NCI-H2196 (cell line): Measurements from ENCODE around the gene RPUSD1.
"Not testable (repeated sequence)": the region's sequence is repeated elsewhere in the genome, so short reads cannot be mapped to it uniquely, and the experiment has no call there.

ENCODE experiments used
- DNase-seq: peaks from one replicate; lab custom pipeline; 2025; ENCODE audit not compliant: unreplicated experiment; lab: John Stamatoyannopoulos, UW

Gene RPUSD1

DNA sequence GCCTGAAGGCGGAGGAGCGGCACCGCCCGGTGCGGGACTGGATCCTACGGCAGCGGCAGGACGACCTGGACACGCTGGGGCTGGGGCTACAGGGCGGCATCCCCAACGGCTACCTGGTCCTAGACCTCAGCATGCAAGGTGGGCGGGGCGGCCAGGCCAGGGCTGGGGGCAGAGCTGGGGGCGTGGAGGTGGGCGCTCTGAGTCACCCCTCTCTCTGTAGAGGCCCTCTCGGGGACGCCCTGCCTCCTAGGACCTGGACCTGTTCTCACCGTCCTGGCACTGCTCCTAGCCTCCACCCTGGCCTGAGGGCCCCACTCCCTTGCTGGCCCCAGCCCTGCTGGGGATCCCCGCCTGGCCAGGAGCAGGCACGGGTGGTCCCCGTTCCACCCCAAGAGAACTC is 19.8 kb downstream of the RPUSD1 start:
- DNase-seq, result no peak

DNA sequence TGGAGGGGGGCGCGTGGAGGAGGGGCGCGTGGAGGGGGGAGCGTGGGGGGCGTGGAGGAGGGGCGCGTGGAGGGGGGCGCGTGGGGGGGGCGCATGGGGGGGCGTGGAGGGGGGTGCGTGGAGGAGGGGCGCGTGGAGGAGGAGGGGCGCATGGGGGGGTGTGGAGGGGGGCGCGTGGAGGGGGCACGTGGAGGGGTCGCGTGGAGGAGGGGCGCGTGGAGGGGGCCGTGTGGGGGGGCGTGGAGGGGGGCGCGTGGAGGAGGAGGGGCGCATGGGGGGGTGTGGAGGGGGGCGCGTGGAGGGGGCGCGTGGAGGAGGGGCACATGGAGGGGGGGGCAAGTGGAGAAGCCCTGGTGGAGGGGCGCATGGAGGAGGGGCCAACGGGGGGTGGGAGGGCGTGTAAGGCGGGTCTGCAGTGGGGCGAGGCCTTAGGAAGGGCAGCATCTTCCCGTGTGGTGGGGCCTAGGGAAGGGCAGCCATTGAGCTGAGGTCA is 20.4 kb downstream of the RPUSD1 start:
- DNase-seq, result no peak

DNA sequence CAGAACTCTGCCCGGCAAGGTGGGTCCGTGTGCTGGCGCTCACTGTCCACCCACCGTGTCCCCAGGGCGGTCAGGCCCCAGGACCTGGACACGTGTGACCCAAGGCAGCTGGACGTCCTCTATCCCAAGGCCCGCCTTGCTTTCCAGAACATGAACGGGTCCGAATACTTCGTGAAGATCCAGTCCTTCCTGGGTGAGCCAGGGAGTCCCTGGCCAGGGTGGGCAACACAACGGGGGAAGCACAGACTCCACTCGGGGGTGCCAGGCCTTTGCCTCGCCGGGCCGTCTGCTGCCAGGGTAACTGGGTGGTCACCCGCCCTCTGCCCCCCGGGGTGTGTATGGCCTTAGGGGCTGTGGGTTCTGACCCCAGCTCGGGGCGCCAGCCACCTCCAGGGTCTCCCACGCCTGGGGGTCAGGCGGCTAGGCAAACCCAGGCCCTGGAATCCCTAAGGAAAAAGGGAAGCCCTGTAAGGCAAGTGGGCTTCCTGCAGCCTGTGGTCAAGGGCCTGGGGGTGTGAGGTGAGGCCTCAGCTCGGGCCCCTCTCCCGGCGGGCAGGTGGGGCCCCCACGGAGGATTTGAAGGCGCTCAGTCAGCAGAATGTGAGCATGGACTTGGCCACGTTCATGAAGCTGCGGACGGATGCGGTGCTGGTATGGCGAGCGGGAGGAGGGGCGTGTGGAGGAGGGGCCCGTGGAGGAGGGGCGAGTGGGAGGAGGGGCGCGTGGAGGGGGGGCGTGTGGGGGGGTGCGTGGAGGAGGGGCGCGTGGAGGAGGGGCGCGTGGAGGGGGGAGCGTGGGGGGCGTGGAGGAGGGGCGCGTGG is 21.2 kb downstream of the RPUSD1 start:
- DNase-seq, result no peak

DNA sequence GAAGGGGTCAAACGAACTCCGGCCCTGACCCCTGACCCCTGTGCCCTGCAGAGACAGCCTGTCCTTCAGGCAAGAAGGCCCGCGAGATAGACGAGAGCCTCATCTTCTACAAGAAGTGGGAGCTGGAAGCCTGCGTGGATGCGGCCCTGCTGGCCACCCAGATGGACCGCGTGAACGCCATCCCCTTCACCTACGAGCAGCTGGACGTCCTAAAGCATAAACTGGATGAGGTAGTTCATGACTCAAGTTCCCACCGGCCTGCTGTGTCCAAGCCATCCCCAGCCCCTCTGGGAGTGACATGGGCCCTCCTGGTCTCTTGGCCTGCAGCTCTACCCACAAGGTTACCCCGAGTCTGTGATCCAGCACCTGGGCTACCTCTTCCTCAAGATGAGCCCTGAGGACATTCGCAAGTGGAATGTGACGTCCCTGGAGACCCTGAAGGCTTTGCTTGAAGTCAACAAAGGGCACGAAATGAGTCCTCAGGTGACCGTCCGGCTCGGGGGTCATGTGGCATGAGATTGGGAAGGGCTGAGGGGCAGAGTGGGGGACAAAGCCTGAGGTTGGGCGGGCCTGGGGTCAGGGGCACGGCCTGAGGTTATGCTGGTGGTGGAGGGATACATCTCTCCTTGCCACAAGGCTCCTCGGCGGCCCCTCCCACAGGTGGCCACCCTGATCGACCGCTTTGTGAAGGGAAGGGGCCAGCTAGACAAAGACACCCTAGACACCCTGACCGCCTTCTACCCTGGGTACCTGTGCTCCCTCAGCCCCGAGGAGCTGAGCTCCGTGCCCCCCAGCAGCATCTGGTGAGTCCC is 22.0 kb downstream of the RPUSD1 start:
- no peak for DNase-seq

DNA sequence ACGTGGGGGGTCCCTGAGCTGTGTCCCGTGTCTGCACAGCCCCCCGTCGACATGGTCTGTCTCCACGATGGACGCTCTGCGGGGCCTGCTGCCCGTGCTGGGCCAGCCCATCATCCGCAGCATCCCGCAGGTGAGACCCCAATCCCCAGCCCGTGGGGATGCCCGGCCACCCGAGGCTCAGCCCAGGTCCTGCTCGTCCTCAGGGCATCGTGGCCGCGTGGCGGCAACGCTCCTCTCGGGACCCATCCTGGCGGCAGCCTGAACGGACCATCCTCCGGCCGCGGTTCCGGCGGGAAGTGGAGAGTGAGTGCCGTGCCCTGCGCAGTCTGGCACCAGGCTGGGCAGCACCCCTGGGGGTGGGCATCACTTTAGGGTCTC is 22.7 kb downstream of the RPUSD1 start:
- DNase-seq, result no peak

DNA sequence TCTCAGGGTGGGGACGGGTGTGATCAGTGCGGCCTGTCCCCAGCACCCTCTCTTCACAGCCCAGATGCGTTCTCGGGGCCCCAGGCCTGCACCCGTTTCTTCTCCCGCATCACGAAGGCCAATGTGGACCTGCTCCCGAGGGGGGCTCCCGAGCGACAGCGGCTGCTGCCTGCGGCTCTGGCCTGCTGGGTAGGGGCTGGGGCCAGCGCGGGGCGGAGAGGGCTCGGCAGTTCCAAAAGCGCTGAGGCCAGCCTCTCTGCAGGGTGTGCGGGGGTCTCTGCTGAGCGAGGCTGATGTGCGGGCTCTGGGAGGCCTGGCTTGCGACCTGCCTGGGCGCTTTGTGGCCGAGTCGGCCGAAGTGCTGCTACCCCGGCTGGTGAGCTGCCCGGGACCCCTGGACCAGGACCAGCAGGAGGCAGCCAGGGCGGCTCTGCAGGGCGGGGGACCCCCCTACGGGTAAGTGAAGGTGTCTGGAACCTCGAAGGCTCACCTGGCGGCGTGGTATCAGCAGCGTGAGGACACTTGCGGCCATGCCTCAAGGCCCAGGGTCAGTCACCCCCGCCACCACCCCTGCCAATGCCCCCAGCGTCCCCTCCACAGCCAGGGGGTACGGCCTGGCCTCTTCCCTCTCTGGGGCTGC is 23.2 kb downstream of the RPUSD1 start:
- DNase-seq, result no peak

DNA sequence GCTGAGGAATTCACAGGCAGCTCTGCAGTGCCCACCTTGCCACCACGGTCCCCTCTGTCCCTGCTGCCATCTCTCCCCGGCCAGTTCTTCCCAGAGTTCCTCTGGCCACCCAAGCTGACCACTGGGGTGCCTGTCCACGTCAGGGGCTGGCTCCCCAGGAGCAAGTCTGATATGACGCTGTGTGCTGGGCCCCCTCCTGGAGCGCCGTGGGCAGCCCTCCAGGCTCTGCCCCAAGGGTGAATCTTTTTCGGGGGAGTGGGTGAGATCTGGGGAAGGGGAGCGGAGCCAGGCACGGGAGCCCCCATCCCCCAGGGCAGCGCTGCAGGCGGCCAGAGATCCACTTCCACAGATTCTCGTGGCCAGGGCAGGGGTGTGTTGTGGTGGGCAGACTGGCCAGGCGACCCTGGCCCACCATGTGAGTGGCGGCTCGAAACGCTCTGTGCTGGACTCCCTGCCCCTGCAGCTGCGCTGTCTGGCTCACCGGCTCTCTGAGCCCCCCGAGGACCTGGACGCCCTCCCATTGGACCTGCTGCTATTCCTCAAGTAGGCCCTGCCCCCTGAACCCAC is 23.9 kb downstream of the RPUSD1 start:
- DNase-seq, result no peak

DNA sequence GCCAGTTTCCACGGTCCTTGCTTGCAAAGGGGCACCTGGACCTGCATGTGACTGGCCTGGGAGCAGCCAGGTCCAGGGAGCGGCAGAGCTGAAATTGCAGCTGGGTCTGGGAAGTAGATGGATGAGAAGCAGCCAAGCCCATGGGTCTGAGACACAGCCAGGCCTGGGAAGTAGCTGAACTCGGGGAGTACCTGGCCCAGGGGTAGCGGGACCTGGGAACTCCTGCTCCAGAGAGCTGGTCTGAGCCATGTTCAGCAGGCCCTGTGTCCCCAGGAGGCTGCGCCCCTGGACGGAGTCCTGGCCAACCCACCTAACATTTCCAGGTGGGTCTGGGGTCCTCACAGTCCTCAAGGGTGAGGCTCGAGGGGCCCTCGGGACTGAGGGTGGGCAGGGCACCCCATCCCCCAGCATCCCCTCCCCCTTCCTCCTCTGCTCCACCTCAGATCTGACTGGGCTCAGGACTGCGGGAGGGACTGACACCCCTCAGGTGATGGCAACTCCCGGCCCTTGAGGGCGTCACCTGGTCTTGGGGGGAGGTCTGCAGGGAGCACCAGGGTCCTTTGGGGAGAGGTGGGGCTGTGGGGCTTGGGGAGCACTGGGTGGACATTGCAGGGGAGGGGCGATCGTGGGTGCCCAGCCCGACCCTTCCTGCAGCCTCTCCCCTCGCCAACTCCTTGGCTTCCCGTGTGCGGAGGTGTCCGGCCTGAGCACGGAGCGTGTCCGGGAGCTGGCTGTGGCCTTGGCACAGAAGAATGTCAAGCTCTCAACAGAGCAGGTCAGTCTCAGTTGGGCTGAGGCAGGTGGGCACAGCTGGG is 24.6 kb downstream of the RPUSD1 start:
- DNase-seq, result no peak

DNA sequence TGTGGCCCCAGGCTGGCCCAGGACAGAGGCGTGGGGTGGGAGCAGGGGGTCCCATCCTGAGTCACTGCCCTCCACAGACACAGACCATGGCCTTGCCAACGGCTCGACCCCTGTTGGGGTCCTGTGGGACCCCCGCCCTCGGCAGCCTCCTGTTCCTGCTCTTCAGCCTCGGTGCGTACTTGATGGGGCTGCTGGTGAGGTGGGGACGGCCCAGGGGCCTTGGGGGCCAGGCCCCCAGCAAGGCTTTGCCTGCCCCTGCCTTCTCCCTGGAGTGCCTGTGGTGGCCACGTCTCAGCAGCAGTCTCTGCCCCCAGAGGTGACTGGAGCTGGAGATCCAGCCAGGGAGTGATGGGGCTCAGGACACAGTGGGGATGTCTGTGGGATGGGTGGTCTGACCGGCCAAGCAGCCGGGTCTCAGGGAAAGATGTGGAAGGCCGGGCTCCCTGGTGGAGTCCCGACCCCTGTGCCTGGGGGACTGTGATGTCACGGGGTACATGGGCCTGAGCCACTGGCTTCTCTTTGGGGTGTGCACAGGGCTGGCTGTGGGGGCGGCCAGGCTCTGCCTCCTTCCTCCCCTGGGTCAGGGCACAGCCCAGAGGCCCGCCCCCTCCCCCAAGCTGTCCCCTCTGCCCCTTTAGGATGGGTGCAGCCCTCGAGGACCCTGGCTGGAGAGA is 25.4 kb downstream of the RPUSD1 start:
- DNase-seq, result no peak

DNA sequence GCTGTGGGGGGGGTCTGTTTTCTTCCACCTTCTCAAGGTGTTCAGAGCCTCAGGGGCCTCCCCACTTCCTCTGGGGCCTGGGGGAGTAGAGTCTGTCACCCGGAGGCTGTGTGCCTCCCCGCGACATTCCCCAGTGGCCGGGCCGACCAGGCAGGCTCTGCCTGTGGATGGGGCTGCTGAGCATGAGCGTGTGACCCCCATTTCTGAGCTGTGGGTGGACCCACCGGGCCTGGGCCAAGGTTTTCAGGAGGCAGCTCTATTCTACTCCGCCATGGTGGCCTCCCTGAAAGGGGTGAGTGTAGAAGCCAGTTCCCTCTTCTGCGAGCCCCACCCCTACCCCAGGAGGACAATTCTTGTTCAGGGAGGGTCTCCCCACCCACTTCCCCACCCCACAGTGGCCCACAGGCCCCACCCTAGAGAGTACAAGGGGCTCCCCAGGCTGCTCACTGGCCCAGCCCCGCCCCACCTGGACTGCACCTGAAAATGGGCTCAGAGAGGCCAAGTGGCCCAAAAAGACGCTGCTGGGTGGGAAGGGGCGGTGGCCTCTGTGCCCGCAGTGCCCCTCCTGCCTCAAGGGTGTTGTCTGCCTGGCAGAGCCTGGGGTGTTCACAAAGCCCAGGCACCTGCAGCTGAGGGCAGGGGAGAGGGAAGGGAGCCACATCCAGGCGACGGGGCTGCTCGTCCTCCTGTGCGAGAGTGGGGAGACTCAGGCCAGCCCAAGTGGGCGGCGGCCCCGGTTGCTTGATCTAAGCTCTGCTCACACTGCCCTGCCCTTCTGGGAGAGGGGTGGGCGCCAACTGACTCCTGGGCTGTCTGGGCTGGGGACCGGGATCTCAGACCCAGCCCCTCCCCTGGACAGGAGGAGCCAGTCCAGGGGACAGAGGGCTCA is 26.3 kb downstream of the RPUSD1 start:
- DNase-seq, result no peak

DNA sequence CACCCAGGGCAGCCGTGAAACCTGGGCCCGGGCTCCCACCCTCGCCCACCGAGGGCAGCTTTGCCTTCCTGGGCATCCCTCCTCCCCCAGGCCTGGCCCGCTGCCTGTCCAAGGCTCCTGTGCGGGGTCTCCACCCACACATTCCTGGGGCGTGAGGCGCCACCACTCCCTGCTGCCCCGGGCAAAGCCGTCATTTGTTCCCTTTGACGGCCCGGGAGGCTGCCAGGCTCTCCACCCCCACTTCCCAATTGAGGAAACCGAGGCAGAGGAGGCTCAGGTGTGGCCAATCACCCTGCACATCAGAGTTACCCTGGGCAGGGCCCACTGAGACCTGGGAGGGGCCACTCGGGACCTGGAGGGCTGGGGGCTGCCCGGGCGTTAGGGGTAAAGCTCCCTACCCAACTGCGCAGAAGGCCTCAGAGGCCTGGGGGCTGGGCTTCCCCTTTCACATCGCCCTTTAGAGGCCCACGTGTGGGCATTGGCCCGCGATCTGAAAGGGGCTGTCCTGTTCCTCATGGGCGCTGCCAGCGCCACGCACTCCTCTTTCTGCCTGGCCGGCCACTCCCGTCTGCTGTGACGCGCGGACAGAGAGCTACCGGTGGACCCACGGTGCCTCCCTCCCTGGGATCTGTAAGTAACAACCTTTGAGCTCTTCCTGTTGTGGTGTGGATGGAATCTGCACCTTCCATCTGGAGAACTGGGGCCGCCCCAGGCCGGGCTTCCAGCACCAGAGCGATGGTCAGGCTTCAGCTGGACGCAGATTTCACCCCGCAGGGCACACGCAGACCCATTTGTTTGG is 27.4 kb downstream of the RPUSD1 start, which contains the start of gene MSLN:
Gene MSLN (plus strand): TSS at position 190 of the 799 bp plus-strand sequence. CDS start 1,947 bp downstream, outside the sequence.
- no peak for DNase-seq

DNA sequence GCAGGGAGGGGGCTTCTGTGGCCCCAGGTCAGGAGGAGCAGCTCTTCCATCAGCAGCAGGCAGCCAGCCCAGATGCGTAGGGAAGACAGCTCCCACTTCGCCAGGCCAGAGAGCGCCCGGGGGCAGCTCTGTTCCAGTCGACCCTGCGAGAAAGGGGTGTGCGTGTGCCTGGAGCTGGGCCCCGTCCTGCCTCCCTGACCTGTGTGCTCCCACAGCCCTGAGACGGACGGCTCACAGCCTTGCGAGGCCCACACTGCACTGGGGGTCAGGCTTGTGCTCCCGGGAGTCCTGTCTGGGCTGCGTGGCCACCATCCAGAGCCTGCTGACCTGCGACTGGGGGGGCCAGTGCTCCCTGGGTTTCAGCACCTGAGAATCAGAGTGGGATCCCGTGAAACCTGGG is 28.1 kb downstream of the RPUSD1 start:
- no peak for DNase-seq

DNA sequence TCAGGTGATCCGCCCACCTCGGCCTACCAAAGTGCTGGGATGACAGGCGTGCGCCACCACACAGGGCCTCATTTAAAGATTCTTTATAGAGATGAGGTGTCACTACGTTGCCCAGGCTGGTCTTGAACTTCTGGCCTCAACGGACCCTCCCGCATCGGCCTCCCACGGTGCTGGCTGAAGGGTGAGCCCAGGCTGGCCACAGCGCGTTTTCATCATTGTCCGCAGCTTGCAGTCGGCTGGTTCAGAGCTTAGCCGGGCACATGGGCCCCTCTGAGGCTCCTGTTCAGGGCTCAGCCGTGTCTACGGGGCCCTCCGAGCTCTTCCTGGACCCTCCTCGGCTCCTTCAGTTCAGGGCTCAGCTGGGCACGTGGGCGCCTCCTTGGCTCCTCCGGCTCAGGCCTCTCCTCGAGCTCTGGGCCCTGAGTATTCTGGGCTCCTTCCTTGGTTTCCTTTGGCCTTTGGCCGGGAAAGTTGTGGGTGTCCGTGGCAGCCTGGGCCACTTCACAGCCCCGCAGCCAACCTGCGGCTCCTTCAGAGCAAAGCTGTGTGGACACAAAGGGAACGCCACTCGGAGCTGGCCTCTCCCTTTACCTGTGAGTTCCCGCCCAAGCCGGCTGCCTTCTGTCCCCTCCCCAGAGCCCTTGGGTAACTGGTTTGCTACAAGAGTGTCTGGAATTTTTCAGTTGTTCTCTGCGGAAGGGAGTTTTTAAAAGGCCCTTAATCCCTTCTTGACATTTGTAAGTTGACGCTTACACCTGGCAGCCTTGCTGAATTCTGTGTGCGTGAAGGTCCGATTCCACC is 28.9 kb downstream of the RPUSD1 start:
- no peak for DNase-seq

DNA sequence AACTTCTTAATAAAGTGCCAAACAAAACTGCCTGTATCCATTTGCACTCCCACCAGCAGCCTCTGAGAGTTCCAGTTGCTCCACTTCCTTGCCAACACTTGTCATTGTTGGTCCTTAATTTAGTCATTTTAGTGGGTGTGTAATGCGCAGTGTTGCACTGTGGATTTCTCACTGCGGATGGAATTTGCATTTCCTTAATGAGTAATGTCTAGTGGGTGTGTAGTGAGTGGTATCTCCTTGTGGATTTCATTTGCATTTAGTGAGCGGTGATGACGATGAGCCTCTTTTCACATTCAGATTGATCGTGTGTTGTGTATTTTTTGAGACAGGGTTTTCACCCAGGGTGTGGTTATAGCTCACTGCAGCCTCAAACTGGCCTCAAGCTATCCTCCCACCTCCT is 31.8 kb downstream of the RPUSD1 start:
- no peak for DNase-seq

DNA sequence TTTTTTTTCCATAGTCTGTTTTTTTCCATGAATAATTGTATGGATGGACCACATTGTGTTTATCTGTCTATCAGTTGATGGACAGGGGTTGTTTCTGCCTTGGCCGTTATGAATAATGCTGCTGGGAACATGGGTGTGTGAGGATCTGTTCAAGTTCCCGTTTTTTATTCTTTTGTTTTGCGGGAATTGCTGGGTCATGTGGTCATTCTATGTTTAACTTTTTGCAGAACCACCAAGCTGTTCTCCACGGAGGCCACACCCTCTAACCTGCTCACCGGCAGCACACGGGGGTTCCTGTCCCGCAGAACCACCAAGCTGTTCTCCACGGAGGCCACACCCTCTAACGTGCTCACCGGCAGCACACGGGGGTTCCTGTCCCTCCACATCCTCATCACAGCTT is 33.5 kb downstream of the RPUSD1 start:
- DNase-seq, result no peak

DNA sequence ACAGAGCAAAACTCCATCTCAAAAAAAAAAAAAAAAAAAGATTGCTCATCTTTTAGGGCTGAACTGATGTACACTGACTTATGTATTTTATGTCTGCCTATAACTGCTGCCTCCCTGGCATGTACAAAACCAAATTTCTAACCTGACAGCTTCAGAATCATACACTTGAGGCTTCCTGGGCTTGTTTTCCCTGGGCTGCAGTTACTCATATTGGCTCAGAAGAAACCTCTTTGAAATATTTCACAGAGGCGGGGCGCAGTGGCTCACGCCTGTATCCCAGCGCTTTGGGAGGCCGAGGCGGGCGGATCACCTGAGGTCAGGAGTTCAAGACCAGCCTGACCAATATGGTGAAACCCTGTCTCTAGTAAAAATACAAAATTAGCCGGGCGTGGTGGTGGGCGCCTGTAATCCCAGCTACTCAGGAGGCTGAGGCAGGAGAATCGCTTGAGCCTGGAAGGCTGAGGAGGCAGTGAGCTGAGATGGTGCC is 34.0 kb downstream of the RPUSD1 start:
- not testable (repeated sequence) for DNase-seq

DNA sequence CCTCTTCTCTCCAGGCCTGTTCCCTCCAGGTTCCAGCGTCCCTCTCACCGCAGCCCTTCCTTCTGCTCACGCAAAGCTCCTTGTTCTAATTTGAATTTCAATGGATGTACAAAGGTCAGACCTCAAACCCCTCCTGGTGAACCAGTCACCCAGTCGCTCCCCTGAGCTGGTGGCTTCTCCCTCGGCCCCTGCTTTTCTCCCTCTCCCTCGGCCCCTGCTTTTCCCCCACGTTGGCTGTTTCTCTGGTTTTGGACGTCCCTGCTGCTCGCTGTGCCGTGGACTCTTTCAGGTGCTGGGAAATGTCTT is 36.2 kb downstream of the RPUSD1 start:
- no peak for DNase-seq
